Gastrocnemius medialis (tissue), 4 donors: ENCODE data around the gene ACOT7. TPM values are rescaled to one million over a fixed set of nuclear protein-coding genes. Genes with fewer than 3 reads are reported as not detected.

Source experiments
- ATAC-seq, 2 donors: fragments of 150-250 bp; one replicate each; pipeline ENCODE4 v1.9.1; 2016
- DNase-seq, 2 donors: peaks; one replicate each; pipeline ENCODE4 v3.0.0-alpha.2; 2019
- H3K27ac ChIP-seq, 4 donors: fragments of 200-600 bp; sonication (generic); 1 replicate in 1 of 4; 2 replicates in 3 of 4; pipeline ENCODE4 v1.5.1; 2016 to 2018; ENCODE audit warnings: mild to moderate bottlenecking in 2 of 4, moderate library complexity in 1 of 4
- H3K27me3 ChIP-seq, 3 donors: fragments of 200-600 bp; sonication (generic) in 2 of 3; 1 replicate in 1 of 3; 2 replicates in 2 of 3; pipeline versions ENCODE4 v1.5.1 to v1.6.0; 2016 to 2019; ENCODE audit warnings: mild to moderate bottlenecking in 1 of 3, moderate library complexity in 1 of 3
- H3K36me3 ChIP-seq, 2 donors: fragments of 200-600 bp; sonication (generic) in 1 of 2; one replicate each; pipeline ENCODE4 v1.5.1; 2017 to 2018
- H3K4me1 ChIP-seq, 2 donors: fragments of 200-600 bp; sonication (generic) in 1 of 2; one replicate each; pipeline ENCODE4 v1.5.1; 2016 to 2017; ENCODE audit warnings: mild to moderate bottlenecking in 2 of 2
- H3K4me3 ChIP-seq, 4 donors: fragments of 200-600 bp; sonication (generic) in 3 of 4; 1 replicate in 1 of 4; 2 replicates in 3 of 4; pipeline ENCODE4 v1.5.1; 2016 to 2019; ENCODE audit warnings: mild to moderate bottlenecking in 2 of 4
- H3K9me3 ChIP-seq, 3 donors: fragments of 200-600 bp; sonication (generic) in 2 of 3; 1 replicate in 1 of 3; 2 replicates in 2 of 3; pipeline ENCODE4 v1.5.1; 2016 to 2019
- CTCF ChIP-seq, 5 experiments: fragments of 450-650 bp in 3 of 5; fragments of 200-600 bp in 2 of 5; sonication (generic) in 2 of 5; IDR thresholded peaks in 4 of 5; conservative IDR thresholded peaks in 1 of 5; 1 replicate in 4 of 5; 2 replicates in 1 of 5; pipeline ENCODE4 v1.5.1; 2016 to 2019; ENCODE audit warnings: antibody characterized with exemption in 5 of 5, mild to moderate bottlenecking in 3 of 5, moderate library complexity in 3 of 5
- POLR2A ChIP-seq, 2 donors: fragments of 450-650 bp; IDR thresholded peaks; one replicate each; pipeline ENCODE4 v1.6.1; 2017; ENCODE audit warnings: antibody characterized with exemption in 2 of 2, mild to moderate bottlenecking in 2 of 2, moderate library complexity in 2 of 2
- in situ Hi-C, 4 donors: fragments of 200-750 bp; cut with MboI; loops; one replicate each; pipeline versions ENCODE4 v1.15.0 to v1.8.0; 2017; ENCODE audit warnings: low sequenced_read_pairs in 4 of 4
- intact Hi-C: fragments of 100-400 bp; cut with DNase I; formaldehyde crosslinking; loops from one replicate; pipeline ENCODE4 v1.15.1; 2023; ENCODE audit warnings: low total_unique reads
- total RNA-seq, 4 donors: library from RNA; depleted of rRNA; stranded (reverse); fragments of >200 nt; gene quantifications; one replicate each; pipeline versions ENCODE4 v1.1.0 to v1.2.3, GENCODE V29; 2016

ACOT7 gene
- total RNA-seq, 4 donors from 2014 or later = 1.3 to 5.8 (median 3.2) TPM

- Histone ChIP-seq H3K4me1 (peaks cover 12 to 15% of the 10 kb centered on the region in 2 donors), H3K36me3 (peaks cover 0 to 67% of the 10 kb centered on the region in 2 donors), H3K27me3 (no peaks in the 10 kb centered on the region), H3K27ac (no peak overlapping the region), H3K9me3 (no peaks in the 10 kb centered on the region), H3K4me3 (no peak overlapping the region)
- intact Hi-C loops (no loop called here), in situ Hi-C loops (loop anchor here in 1 of 4 donors (25.0 kb wide), 1 partner anchor 188 kb away; the partner anchor contains the start of genes ESPN and HES2)
- ATAC-seq (no peak), DNase-seq (no peak)
- TF ChIP-seq POLR2A (IDR thresholded peaks at IDR 0.05) = no peak
- TF ChIP-seq CTCF (IDR thresholded peaks at IDR 0.05 in 4 of 5, conservative IDR thresholded peaks at IDR 0.05 in 1 of 5) = no peak
These were observed 168.8 kb downstream of the ACOT7 start for GRCh38 chr1:6224718-6225117.

GRCh38 chr1:6223617-6224016 lies 169.9 kb downstream of the ACOT7 start:
- H3K4me3 ChIP-seq = no peak overlapping the region
- intact Hi-C loops (no loop called here), in situ Hi-C loops (no loop called here)
- ATAC-seq (no peak), DNase-seq (no peak)
- peaks cover 0 to 57% of the 10 kb centered on the region in 2 donors for H3K36me3 ChIP-seq
- no peaks in the 10 kb centered on the region for H3K9me3 ChIP-seq
- H3K27ac ChIP-seq = no peak overlapping the region
- H3K27me3 ChIP-seq = no peaks in the 10 kb centered on the region
- TF ChIP-seq POLR2A (IDR thresholded peaks at IDR 0.05) = no peak
- no peak for TF ChIP-seq CTCF (IDR thresholded peaks at IDR 0.05 in 4 of 5, conservative IDR thresholded peaks at IDR 0.05 in 1 of 5)
- H3K4me1 ChIP-seq = peaks cover 12 to 15% of the 10 kb centered on the region in 2 donors

DNA sequence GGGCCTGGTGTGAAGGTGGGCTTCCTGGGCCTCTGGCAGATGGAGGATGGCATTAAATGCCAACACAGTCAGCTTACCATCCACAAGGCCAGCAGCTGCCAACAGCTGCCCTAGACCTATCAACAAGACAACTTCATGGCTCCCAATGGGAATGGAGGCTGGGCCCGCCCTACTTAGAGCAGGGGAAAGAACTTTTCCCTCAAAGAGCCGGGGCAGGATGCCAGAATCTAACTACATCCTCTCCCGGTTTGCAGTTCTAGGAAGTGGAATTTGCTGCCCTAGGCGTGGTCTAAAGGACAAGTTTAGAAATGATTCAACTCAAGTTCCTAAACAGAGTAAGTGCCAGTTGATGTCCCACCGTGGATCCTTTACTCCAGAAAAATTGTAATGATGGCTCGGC lies 170.9 kb downstream of the ACOT7 start:
- in situ Hi-C loops = no loop called here
- Histone ChIP-seq H3K9me3 (no peaks in the 10 kb centered on the region), H3K27ac (peak overlapping the region; percentile 17 to 52 (median 33)), H3K4me1 (peaks cover 12 to 15% of the 10 kb centered on the region in 2 donors), H3K36me3 (peaks cover 0 to 47% of the 10 kb centered on the region in 2 donors), H3K27me3 (no peaks in the 10 kb centered on the region), H3K4me3 (no peak overlapping the region)
- intact Hi-C loops = no loop called here
- TF ChIP-seq POLR2A (IDR thresholded peaks at IDR 0.05) (no peak), CTCF (IDR thresholded peaks at IDR 0.05 in 4 of 5, conservative IDR thresholded peaks at IDR 0.05 in 1 of 5) (no peak)
- DNase-seq = no peak
- peak in 1 of 2 donors; percentile 28 for ATAC-seq

GRCh38 chr1:6221210-6221784 lies 172.3 kb downstream of the ACOT7 start:
- intact Hi-C loops = no loop called here
- H3K4me1 ChIP-seq = peaks cover 12 to 15% of the 10 kb centered on the region in 2 donors
- TF ChIP-seq CTCF (IDR thresholded peaks at IDR 0.05 in 4 of 5, conservative IDR thresholded peaks at IDR 0.05 in 1 of 5) (no peak), POLR2A (IDR thresholded peaks at IDR 0.05) (no peak)
- peaks cover 0 to 34% of the 10 kb centered on the region in 2 donors for H3K36me3 ChIP-seq
- in situ Hi-C loops = no loop called here
- no peak for ATAC-seq
- DNase-seq = no peak
- no peak overlapping the region for H3K4me3 ChIP-seq
- no peaks in the 10 kb centered on the region for H3K9me3 ChIP-seq
- no peaks in the 10 kb centered on the region for H3K27me3 ChIP-seq
- H3K27ac ChIP-seq = peak overlapping the region in 1 of 4 donors; percentile 58
